GM19438 (cell line): ENCODE data around the gene EDNRB.
"Not testable (repeated sequence)": the region's sequence is repeated elsewhere in the genome, so short reads cannot be mapped to it uniquely, and the experiment has no call there.

Experiments
- ATAC-seq: cut with Tn5 transposase; IDR thresholded peaks from one replicate; pipeline ENCODE4 v1.9.1; 2021; ENCODE audit warnings: low read depth; ENCODE audit not compliant: unreplicated experiment

The EDNRB gene

DNA sequence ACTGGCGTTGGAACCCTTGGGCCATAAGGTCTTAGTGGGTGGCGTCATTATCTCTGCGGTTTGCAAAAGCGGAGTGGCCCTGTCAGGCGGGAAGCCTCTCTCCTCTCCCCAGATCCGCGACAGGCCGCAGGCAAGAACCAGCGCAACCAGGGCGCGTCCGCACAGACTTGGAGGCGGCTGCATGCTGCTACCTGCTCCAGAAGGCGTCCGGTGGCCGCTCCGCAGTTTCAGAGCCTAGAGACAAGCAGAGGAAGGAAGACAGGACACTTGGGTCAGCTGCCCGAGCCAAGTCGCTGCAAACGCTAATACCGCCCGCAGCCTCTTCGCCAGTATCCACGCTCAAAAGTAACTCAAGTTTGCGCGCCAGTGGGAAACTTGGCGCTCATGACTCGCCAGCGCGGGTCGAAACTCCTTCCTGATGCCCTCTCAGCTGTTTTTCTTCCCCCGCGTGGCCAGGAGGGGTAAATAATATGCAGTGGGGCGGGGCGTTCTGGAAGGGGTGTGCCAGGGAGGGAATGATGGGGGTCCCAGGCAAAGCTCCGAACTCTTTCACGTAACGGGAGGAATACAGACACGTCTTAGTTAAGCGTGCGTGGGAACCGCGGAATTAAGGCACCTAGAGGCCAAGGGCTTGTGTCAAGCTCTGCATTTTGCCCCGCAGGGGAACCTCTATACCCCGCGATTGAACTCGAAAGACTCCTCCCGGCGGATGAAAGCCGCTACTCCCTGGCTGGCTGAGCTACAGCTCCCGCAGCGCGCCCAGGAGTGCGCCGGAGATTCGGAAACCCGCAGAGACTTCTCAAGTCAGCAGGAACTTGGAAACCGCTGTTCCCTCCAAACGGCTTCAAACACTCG lies at the start of gene EDNRB:
EDNRB (minus strand) TSS at position 441 of the 855 bp plus-strand sequence; CDS start at position 183, 258 bp downstream.
- ATAC-seq: peak; percentile 46

DNA sequence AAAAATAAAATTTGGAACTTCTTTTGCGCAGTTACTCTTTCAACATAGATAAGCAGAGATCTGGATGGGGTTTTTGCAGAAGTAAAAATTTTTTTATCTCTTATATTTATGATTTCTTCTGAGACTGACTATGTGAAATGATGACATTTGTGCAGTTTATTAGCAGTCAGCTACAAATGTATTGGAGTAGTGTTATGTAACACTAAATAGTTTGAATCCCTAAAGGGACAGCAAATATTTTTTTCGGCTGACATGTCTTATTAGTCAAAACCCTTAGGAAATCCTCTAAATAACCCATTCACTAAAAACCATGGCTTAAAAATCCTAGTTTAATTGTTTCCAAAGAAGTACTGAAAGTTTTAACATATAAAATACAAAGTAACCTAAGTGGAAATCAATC lies 48.0 kb upstream of the EDNRB start:
- no peak for ATAC-seq

DNA sequence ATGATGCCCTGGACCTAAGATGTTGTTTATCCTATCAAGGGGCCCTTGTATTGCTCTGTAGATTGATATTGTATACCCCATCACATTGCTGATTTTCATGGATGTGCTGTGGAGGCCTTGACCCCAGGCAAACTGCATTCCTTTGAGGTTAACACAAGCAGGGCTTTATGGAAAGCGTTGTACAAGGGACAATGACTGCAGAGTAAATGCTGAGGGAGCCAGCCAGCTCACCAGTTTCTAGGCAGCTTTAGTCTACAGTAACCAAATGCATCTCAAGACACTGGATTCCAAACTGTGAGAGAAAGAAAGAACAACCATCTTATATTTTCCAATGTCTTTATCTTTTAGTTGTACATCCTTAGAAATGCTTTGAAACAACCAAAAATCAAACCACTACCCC lies 34.1 kb upstream of the EDNRB start:
- ATAC-seq: no peak

DNA sequence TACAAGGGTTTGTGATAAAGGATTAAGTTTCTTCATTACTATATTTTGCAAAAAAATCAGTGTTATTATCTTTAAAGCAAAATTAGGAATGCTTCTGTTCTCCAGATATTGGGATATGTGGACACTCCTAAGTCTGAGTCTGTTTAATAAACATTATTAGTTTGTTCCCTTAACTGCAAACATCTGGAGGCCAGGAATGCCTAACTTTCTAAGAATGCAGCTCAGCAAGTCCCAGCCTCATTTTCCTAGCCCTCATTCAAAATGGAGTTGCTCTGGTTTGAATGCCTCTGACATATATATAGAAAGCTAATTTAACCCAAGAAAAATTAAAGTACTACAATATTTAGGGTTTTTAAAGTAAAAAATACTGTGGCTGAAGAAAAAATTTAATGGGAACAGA lies 33.6 kb upstream of the EDNRB start:
- no peak for ATAC-seq

DNA sequence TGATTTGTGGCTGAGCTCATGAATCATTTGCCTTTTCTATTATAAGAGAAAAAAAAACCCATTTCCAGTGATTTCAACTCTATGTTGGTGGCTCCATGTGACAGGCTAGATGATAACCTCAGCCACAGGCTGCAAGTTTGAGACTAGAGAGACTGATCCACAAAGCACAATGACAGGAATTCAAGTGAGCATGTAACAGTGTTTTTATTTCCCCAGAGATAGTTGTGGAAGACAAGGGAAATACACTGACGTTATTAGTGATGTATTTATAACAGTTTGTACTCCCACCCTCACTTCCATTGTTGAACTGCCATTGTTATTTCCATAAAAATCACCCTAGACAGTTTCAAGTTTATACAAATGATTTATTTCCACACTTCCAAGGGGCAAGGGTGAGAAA lies 27.9 kb upstream of the EDNRB start:
- ATAC-seq: no peak

DNA sequence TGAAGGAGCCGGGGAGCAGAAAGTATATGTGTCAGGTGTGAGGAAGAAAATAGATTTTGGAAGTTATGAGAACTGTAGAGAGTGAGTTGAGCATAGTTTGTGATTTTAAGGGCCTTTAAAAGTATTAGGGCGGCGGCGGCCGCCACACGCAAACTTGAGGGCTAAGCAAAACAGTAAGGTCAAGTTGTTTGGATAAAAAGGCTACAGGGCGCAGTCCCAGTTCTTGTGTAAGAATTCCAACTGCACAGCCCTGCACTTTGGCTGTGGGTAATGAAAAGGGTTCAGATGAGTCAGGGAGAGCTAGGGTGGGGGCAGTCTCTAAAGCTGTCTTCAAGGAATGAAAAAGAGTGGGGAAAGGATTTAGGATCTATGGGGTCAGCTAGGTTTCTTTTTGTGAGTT lies 16.4 kb upstream of the EDNRB start:
- ATAC-seq: not testable (repeated sequence)

DNA sequence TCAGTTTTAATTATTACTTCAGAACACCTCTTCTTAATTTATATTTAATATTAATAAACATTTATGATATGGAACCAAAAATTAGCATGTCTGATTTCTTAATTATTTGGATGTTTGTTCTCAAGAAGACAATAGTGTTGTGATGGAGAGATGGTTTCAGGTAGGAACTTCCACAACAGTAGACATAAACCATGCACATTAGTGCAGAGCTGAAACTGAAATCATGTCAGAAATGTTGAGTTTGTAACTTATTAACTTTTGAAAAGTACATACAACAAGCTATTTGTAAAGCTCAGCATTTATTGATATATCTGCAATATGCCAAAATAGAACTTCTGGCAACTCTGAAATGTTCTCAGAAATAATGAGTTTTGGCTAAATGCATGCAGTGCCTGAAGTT lies 11.8 kb upstream of the EDNRB start:
- peak; percentile 83 for ATAC-seq

DNA sequence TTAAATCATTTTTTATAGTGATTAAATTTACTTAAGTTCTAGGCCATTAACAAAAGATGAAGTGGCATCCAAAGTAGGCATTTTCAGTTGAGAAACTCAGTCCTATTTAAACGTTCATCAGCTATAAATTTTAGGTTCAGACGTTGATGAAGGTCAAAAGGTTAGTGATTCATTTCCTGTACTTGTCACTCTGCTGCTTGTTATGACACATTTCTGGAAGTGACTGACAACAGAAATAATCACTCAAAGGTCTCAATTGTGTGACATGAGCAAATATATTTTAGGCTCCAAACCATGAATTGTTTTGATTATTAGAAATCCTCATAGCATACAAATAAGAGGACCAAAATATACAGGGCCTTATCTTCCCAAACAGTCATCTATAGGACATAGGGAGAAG lies 10.3 kb upstream of the EDNRB start:
- peak; percentile 63 for ATAC-seq

DNA sequence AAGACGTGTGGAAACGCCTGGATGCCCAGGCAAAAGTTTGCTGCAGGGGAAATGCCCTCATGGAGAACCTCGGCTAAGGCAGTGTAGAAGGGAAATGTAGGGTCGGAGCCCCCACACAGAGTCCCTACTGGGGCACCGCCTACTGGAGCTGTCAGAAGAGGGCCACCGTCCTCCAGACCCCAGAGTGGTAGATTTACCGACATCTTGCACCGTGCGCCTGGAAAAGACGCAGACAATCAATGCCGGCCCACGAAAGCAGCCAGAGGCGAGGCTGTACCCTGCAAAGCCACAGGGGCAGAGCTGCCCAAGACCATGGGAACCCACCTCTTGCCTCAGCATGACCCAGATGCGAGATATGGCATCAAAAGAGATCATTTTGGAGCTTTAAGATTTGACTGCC lies 7.0 kb upstream of the EDNRB start:
- ATAC-seq: no peak

DNA sequence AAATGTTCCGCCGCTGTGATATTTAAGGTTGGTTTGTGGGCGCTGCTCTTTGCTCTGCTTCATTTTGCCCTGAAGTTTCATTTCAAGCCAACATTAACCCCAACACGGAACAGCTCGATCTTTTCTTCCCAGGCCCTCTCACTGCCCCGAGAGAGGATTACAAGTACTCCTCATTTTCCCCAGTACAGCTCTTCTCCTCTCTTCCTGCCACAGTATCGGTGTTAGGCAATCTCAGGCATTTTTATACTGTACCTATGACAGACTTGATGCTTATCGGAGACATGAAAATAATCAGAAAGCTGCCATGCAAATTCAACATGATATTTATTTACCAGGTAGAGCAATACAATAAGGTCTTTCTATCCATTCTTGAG lies 1.3 kb upstream of the EDNRB start:
- no peak for ATAC-seq

DNA sequence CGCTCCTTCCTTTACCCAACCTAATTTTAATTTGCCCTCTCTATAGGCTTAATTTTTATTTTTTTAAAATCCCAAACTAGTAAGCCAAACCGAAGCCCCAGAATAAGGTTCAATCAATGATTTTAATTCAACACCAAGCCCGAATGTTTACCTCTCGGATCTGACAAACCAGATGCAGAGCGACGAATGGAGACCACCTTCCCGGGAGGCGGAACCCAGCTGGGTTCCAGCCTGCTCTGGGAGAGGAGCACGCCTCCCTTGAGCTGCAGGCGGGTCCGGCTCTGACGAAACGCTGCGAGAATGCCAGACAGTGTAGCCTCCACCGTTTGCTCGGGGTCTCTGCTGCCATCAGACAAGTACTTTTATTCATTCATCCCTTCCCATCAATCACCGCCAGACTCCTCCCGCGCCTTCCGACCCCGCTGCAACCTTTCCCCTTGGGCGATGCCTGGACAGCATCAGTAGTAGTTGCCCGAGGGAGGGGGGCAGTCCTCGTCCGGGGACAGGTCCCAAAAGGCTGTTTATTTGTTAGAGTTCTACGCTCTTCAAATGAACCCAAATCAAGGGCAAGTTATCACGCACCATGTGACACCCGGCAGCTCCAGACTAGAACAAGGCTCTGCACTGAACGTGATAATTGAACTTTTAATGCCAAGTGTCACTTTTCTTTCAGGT lies 752 bp upstream of the EDNRB start:
- ATAC-seq: peak; percentile 27

DNA sequence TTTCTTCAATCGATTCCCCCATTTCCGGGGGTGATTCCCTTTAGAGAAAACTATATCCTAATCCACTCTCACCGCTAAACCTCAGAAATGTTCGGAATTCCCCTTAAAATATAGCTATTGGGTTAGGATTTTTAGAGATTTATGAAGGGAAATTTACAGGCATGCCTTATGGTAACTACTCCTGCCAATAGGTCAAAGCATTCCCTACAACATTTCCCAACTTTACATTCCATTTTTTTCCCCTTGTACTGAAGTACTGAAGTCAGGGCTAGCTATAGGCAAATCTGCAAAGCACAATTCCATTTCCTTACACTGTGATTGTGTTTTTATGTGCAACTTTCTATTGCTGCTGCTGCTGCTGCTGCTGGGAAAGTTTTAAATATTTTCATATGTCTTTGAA lies 2.1 kb downstream of the EDNRB start:
- ATAC-seq: no peak

DNA sequence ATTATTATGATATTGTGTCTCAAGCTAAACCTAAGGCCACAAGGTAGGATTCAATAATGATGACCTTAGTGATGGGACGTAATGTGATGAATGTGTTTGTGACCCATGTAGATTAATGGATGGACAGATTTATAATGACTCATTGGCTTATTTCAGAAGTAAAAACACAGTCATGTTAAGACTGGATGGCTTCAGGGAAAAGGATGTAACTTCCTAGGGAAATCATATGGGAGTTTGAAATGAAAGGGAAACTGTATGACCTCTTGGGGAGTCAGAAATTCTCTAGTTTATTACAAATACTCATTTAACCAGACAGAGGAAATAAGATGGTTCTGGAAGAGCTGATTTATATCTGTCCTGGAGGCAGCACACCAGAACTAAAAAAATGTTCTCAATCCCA lies 2.9 kb downstream of the EDNRB start:
- ATAC-seq: no peak

DNA sequence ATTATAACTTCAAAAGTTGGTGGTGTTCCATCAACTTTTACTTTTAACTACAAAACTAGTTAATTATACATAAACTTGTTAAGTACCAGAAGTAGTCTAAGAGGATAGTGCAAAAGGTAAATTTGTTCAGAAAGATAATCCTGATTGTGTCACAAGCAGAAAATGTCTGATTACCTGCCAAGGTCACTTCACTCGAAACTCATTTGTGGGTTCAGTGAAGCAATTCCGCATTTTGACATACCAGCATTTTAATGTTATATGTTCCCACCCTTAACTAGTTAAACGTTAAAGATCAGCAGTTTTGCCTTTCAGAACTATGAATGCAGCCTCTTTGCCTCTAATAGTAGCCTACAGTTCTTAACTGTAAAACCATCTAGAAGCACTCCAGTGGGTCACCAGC lies 5.6 kb downstream of the EDNRB start:
- ATAC-seq: no peak

DNA sequence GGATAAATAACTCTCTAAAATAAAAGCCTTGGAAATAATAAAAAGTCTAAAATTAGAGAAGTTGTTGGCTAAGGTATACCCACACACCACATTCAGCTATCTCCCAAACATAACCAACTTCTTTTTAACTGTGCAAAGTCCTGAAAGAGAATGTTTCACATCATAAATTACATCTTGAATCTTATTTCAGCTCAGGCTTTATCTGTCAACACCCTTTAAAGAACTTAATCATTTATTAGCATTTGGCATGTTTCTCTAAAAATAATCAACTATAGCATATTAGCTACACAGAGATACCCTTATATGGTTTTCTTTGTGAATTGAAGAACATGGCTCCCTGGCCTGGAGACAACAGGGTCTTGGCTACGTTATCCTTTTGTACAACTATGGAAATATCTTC lies 6.9 kb downstream of the EDNRB start:
- no peak for ATAC-seq

DNA sequence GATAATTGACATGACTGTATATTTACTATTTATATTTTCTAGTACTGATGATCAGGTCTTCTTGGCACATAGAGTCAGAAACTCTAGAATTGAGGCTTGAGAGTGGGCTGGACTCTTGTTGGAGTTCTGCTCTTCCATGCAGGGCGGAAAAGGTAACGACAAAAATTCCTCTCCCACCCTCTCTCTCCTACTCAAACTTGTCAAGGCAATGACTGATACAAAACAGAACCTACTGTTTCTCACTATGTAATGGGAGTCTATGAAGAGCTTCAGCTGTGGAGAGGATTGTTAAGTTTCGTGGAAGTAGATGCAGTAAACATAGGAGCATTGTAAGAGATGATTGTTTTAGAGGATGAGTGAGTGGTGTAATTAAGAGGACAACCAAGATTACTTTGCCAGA lies 8.8 kb downstream of the EDNRB start:
- ATAC-seq: no peak

DNA sequence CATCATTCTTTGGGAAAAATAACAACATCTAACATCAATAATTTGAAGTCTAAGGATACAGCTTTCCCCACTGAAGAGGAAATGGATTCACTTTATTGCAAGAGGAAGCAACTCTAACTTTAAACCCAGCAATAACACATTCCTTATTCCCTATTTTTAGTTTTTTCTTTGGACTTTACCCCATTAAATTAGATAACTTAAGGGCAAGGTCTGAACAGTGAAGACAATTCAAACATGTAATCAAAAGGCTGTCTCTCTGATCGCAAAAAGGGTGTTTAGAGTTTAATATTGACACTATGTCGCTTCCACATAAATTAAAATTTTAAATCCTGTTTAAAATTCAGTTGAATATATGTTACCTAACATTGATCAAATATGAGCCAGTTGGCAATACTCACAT lies 10.1 kb downstream of the EDNRB start:
- no peak for ATAC-seq

DNA sequence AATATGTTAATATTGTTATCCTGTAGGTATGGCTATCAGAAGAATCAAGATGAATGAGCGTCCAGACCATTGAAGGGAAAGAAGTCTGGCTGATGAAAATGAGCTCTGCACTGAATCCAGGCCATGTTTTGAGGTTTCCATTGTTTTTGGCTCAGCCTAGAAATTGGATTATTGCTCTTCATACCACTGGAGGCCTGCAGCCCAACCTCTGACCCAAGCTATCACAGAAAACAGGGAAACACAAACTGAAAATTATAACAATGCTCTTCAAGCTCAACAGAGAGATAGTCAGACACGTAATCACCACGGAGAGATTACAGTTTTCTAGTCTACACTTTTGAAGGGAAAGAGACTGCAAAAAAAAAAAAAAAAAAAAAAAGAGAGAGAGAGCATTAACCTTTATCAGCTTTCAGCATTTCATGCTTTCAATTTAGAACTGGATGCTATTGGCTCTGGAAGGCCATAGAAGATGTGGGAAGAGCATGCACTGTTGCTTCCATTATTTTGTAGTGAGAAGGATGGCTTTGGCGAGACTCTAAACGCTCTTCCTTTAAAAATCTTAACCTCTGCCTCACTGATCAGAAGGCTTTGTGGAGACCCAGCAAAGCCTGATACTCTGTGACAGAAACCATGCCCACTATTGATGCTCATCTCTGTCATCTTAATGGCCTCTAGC lies 10.8 kb downstream of the EDNRB start:
- no peak for ATAC-seq

DNA sequence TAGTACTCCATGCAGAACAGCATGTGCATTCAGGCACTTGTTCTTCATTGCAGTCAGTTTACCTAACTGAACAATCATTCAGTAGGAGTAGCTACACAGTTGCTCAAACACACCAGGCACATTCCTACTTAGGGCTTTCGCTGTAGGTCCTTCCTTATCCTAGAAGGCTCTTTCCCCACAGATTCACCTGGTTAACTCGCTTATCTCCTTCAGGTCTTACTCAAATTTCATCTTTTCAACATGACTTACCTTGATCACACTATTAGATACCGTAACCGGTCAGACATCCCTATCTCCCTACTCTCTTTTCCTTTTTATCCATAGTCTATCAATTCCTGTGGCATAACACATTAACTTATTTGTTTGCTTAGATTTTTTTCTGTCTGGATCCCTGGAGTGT lies 14.6 kb downstream of the EDNRB start:
- no peak for ATAC-seq

DNA sequence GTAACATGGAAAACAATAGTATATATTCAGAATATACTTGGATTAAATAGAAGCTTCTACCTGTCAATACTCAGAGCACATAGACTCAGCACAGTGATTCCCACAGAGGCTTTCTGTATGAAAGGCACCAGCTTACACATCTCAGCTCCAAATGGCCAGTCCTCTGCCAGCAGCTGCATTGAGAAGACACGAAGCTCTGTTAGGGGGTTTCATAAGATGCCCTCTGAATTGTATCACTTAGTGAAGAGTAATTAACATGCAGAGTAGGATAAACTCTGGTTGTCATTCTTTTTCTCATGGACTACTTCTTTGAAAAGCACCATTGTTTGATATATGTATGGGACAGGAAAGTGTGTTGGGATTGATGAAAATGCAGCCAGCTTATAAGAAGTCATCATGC lies 15.2 kb downstream of the EDNRB start:
- ATAC-seq: no peak

DNA sequence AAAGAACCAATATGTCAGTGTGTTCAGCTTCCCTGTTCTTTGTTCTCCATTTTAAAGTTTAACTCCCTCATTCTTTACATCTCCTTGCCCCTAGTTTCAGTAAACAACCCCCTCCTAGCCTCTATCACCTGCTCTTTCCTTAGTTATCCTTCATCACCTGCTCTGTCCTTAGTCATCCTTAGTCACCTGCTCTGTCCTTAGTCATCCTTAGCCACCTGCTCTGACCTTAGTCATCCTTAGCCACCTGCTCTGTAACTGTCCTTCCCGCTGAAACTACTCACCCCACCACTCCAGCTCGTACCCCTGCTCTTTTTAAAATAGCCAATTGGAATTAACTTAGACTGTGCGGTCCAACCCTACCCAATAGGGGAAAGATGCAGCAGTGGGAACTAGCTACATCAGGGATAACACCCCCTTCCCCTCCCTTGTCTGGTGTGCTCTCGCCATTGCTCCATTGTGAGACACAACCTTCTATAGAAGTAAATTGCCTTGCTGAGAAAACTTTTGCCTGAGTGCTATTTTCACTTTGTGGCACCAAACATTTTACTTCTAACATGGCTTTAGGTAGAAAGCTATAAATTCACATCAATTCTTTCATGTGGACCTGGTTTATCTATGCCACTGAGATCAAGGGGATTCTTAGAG lies 16.2 kb downstream of the EDNRB start:
- ATAC-seq: no peak
